ENCODE data around the gene CSF1. TPM values are rescaled to one million over a fixed set of nuclear protein-coding genes. Genes with fewer than 3 reads are reported as not detected.

The CSF1 gene
- total RNA-seq, 1 donor from 2014 or later, result 12.5 TPM

GRCh38 chr1:109901141-109901523 is 9.5 kb upstream of the CSF1 start:
- ATAC-seq (no peak), DNase-seq (ENCODE audit: low spot score) (no peak)

DNA sequence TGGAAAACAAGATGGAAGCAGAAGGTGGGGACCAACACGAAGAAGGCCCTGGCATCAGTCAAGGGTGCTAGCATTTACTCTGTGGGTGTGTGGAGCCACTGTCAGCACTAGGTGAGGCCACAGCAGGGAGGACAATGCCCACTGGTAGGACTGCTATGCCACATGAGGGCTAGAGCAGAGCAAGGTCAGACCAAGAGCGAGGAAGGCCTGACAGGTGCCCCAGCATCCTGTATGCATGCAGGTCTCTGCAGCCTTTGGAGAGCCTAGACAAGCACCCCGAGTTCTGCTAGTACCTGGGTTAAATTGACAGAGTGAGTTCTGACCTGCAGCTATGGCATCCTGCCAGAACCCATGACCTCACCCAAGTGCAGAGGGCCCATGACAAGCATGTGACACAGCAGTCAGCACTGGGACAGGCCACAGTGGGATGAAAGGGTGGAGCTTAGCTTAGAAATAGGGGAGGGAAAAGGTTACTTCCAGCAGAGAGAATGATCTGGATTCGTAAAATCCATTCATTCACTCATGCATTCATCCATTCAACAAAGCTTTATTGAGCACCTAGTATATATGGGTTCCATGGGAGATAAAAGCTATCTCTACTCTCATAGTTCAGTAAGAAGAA is 9.0 kb upstream of the CSF1 start:
- peak; percentile 77 for DNase-seq (ENCODE audit: low spot score)
- peak; percentile 56 for ATAC-seq

DNA sequence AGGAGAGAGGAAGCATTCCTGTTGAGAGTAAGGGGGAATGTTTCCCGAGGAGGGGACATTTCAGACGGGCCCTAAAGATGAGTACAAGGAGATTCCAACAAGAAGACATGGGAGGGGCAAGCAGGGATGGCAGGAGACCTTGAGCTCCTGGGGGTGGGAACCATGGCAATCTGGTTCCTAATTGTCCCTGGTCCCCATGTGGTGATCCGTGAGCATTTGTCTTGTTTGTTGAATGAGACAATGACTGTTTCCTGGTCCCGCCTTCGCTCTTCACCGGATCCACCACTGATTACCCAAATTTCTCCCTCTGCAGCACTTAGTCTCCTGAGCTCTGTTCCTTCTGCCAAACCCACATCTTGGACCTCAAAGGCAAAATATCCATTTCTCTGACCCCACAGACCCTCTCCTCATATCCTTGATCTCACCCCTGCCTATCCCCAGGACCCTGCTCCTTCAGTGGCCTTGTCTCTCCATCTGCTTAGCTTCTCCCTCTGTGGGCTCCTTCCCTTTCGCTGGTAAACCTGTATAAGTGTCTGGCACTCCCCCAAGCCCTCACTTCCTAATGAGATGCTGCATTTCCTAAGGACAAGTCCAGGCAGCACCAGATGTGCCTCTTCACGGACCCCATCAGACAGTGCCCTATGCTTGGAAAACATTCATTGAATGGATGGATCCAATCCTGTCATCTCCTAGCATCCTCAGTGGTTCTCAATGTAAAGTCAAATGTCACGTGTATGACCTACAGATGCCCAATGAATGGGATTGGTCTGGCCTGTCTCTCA is 8.3 kb upstream of the CSF1 start:
- DNase-seq (ENCODE audit: low spot score), result no peak
- ATAC-seq, result no peak

GRCh38 chr1:109903376-109903930 is 7.2 kb upstream of the CSF1 start:
- ATAC-seq, result peak; percentile 31
- no peak for DNase-seq (ENCODE audit: low spot score)

GRCh38 chr1:109904105-109904817 is 6.4 kb upstream of the CSF1 start:
- peak; percentile 91 for DNase-seq (ENCODE audit: low spot score)
- ATAC-seq, result peak; percentile 94

DNA sequence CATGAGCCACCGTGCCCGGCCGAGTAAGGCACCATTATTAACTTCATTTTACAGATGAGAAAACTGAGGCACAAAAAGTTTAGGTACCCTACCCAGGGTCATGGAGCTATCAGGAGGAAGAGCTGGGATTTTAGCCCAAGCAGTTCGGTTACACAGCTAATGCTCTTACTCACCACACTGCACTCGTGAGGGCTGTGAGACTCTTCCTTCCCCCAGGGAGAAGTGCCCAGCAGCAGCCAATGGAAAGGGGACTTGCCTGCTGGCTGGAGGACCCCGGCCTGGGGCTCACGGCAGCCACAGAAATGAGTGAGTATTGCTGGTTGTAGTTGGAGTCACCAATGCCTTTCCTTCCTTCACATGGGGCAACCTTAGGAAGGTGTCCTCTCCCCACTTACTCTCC is 5.2 kb upstream of the CSF1 start:
- DNase-seq (ENCODE audit: low spot score) (no peak), ATAC-seq (no peak)

DNA sequence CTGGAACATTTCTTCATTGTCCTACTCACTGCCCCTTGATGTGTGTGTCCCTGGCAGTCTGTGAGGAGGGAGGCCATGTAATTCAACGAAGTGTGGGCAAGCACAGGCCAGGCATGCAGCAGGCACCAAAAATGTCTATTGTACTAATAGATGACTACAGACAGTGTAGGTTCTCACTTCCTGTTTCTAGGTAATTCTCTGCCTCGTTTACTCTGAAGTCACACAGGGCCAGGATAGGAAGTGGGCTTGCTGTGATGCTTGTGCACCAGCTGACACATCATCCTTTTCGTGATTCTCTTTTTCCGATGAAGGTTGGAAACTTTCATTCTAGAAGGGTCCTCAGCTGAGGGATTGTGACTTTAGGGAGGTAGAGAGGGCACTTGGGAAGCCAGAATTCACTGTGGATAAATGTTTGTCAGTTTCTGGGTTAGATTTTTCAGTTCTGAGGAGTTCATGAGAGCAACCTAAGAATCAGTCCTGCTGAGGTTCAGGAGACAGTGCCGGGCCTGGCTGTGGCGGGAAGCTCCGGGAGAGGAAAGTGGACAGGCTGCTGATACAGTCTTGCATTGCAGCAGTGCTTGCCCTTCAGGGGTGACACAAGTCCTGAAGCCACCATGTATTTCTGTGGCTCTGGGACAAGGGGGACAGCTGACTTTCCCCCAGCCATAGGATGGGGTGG is 4.3 kb upstream of the CSF1 start:
- no peak for ATAC-seq
- DNase-seq (ENCODE audit: low spot score), result no peak

GRCh38 chr1:109906839-109907180 is 3.8 kb upstream of the CSF1 start:
- no peak for DNase-seq (ENCODE audit: low spot score)
- no peak for ATAC-seq

GRCh38 chr1:109907190-109907774 is 3.4 kb upstream of the CSF1 start:
- DNase-seq (ENCODE audit: low spot score) (no peak), ATAC-seq (no peak)

DNA sequence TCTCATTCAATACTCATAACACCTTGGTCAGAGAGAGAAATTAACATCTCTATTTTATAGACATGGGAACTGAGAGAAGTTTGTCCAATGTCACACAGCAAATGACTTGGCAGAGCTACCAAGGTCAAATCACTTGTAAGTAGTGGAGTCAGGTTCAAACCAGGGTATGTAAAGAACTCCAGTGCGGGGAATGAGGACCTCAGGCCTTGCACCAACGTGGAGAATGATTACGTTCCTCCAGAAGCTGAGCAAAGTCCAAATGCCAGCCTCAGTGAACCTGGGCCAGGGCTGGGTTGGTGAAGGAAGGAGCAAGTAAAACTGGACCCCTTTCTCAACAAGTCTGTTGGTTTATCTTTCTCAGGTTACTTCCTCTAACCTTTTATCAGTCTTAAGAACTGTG is 1.8 kb upstream of the CSF1 start:
- DNase-seq (ENCODE audit: low spot score) (no peak), ATAC-seq (no peak)

DNA sequence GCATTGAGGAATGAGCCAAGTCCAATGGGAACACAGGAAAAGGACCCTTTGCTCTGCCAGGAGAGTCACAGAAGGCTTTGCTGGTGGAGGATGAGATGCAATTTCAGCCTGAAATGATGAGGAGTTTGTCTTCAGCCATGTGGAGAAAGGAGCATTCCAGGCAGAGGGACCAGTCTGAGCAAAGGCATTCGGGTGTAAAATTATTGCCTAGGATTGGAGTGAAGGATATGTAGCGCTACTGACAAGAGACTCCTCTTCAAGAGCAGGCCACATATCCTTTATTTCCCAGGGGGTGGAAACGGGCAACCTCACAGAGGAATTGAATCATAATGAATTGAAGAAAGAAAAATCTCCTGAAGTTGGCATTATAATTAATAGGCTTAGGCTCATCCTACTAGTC is 1.1 kb upstream of the CSF1 start:
- no peak for DNase-seq (ENCODE audit: low spot score)
- no peak for ATAC-seq

GRCh38 chr1:109910963-109911798 is 532 bp downstream of the CSF1 start:
- peak; percentile 35 for ATAC-seq
- no peak for DNase-seq (ENCODE audit: low spot score)

- no peak for ATAC-seq
- DNase-seq (ENCODE audit: low spot score), result no peak
These were observed 1.7 kb downstream of the CSF1 start for GRCh38 chr1:109912214-109912861.

- DNase-seq (ENCODE audit: low spot score), result no peak
- ATAC-seq, result no peak
These were observed 2.2 kb downstream of the CSF1 start for GRCh38 chr1:109912873-109913272.

DNA sequence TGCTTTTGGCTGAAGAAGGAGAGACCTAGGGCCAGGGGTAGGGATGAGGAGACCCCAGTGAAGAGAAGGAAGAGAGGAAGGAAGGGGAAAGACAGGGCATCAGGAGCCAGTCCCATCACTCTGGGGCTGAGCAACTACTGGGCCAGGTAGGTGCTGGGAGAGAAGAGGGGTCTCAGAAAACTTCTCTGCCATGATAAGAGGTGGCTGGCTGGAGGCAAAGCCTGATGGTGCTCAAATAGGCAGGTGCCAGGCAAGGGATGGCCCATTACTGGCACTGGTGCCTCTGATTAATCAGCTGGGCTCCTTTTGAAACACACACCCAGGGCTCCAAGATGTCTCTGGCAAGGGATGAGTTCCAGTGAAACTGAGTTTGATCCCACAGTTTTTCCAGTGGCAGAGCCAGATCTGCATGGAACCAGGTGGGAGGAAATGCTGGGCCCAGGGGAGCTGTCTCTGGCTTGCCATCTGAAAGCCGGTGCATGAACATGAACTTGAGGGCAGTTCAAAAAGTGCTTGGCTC is 2.8 kb downstream of the CSF1 start:
- DNase-seq (ENCODE audit: low spot score) (no peak), ATAC-seq (no peak)

DNA sequence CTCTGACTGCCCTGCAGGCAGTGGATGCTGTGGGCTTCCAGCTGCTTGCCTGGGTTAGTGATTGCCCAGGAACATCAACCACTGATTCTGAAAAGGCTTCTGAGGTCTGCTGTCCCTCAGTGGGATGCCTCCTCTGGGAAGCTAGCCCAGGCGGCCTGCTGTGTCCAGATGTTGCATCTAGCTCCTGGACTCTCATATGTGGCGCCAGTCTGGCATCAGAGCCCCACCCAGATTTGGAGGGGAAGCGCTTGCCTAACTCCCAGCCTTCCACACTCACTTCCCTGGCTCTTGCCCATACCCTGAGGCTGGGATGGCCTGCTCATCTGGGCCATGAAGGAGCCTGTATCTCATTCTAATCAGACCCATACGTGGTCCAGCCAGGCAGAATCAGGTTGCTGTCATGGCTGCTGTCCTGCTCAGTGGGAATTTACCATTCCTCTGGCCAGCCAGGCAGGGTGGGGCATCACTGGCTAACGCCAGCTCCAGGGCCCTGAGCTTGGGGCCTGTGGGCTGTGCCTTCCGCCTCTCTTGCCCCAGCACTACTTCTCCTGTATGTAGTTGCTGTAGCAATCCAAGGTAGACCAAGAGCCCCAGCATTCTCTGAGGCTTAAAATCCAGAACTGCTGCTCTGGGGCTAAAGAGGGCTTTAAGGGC is 4.1 kb downstream of the CSF1 start:
- no peak for ATAC-seq

DNA sequence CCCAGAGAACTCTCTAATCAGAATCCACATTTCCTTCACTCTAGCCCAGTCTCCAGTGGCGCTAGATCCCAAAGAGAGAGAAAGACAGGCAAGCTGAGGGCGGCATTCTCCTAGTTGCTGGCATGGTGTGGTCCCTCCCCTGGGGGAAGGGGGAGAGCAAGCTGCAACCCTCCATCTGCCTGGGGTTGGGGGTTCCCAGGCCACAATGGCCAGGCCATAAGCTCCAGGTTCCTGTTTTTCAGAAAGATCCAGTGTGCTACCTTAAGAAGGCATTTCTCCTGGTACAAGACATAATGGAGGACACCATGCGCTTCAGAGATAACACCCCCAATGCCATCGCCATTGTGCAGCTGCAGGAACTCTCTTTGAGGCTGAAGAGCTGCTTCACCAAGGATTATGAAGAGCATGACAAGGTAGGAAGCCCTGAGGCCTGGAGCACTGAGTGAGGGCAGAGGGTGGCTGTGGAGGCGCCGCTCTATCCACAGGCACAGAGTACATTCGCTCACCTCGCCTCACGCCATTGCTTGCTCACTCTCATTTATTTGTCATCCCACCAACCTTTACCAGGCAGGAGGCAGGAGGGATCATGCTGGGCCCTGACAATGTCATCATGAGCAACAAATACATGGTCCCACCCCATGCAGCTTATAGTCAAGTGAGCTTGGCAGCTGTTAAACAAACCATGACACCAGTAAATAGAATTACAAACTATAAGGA is 6.6 kb downstream of the CSF1 start:
- ATAC-seq (no peak), DNase-seq (ENCODE audit: low spot score) (no peak)

More for the DNA sequence above, 4.1 kb downstream of the CSF1 start:
- no peak for DNase-seq (ENCODE audit: low spot score)

Data from left lobe of liver (tissue), 2 donors.